Hepatocyte (in vitro differentiated cells): Measurements from ENCODE around the gene VWA1. TPM values are rescaled to one million over a fixed set of nuclear protein-coding genes. Genes with fewer than 3 reads are reported as not detected.

Source experiments
- DNase-seq: peaks from one replicate; pipeline ENCODE4 v3.0.0-alpha.2; 2016; ENCODE audit warnings: low spot score
- H2AFZ ChIP-seq: fragments of 200-600 bp; sonication (generic); 2 replicates; pipeline ENCODE4 v1.6.0; 2016; ENCODE audit warnings: antibody characterized with exemption, mild to moderate bottlenecking
- H3K27ac ChIP-seq: fragments of 200-600 bp; sonication (generic); 2 replicates; pipeline ENCODE4 v1.5.1; 2016; ENCODE audit warnings: mild to moderate bottlenecking
- H3K27me3 ChIP-seq: fragments of 200-600 bp; sonication (generic); 2 replicates; pipeline ENCODE4 v1.6.1; 2016
- H3K36me3 ChIP-seq: fragments of 200-600 bp; sonication (generic); replicated peaks from 2 replicates; pipeline ENCODE4 v1.5.1; 2016; ENCODE audit warnings: low read depth; ENCODE audit not compliant: insufficient read depth
- H3K4me1 ChIP-seq: fragments of 200-600 bp; sonication (generic); 2 replicates; pipeline ENCODE4 v1.5.1; 2016; ENCODE audit warnings: mild to moderate bottlenecking, moderate library complexity; ENCODE audit not compliant: insufficient read depth
- H3K4me2 ChIP-seq: fragments of 200-600 bp; sonication (generic); 2 replicates; pipeline ENCODE4 v1.6.0; 2016
- H3K4me3 ChIP-seq: fragments of 200-600 bp; sonication (generic); 2 replicates; pipeline ENCODE4 v1.5.1; 2016; ENCODE audit warnings: mild to moderate bottlenecking
- H3K79me2 ChIP-seq: fragments of 200-600 bp; sonication (generic); 2 replicates; pipeline ENCODE4 v1.6.0; 2017; ENCODE audit warnings: mild to moderate bottlenecking
- H3K9me2 ChIP-seq: fragments of 200-600 bp; sonication (generic); replicated peaks from 2 replicates; pipeline ENCODE4 v1.6.0; 2017; ENCODE audit warnings: mild to moderate bottlenecking; ENCODE audit not compliant: insufficient read depth
- H3K9me3 ChIP-seq: fragments of 200-600 bp; sonication (generic); 2 replicates; pipeline ENCODE4 v1.5.1; 2016; ENCODE audit warnings: low read depth, mild to moderate bottlenecking
- H4K20me1 ChIP-seq: fragments of 200-600 bp; sonication (generic); 2 replicates; pipeline ENCODE4 v1.6.0; 2016; ENCODE audit warnings: mild to moderate bottlenecking; ENCODE audit not compliant: insufficient read depth, poor library complexity, severe bottlenecking
- CTCF ChIP-seq: fragments of 200-600 bp; sonication (generic); IDR thresholded peaks from 2 replicates; pipeline ENCODE4 v1.5.1; 2016; ENCODE audit warnings: antibody characterized with exemption, mild to moderate bottlenecking; ENCODE audit not compliant: poor library complexity
- EZH2 ChIP-seq: fragments of 200-600 bp; sonication (generic); IDR thresholded peaks from 2 replicates; pipeline ENCODE4 v1.6.1; 2016; ENCODE audit warnings: antibody characterized with exemption, mild to moderate bottlenecking, borderline replicate concordance
- EZH2phosphoT487 ChIP-seq: fragments of 200-600 bp; sonication (generic); IDR thresholded peaks from one replicate; pipeline ENCODE4 v1.6.1; 2018; ENCODE audit warnings: antibody characterized with exemption, mild to moderate bottlenecking, low read depth, moderate library complexity; ENCODE audit not compliant: unreplicated experiment, severe bottlenecking
- WGBS: methylation state at CpG from one replicate; pipeline ENCODE4 v1.1.6; 2016; ENCODE audit warnings: low lambda C conversion rate; ENCODE audit errors: missing lambda C conversion rate; 5-methylcytosine and 5-hydroxymethylcytosine counted together
- polyA plus RNA-seq: library from polyadenylated mRNA; unstranded; fragments of >200 nt; fragmentation: Nextera tagmentation; extraction: Ambion mirVana; gene quantifications from 2 replicates; pipeline ENCODE4 v1.2.1, GENCODE V29; 2016
- total RNA-seq: library from RNA; depleted of rRNA; stranded (reverse); fragments of >200 nt; gene quantifications from 2 replicates; pipeline ENCODE4 v1.2.3, GENCODE V29; 2014

VWA1 gene
- total and polyA plus RNA-seq, 2 experiments from 2014 or later = 37.7 to 114 TPM

- Histone ChIP-seq H3K9me2 (no peaks in the 10 kb centered on the region), H2AFZ (no peak overlapping the region), H4K20me1 (no peaks in the 10 kb centered on the region), H3K79me2 (no peaks in the 10 kb centered on the region), H3K27ac (no peak overlapping the region), H3K4me2 (no peak overlapping the region), H3K36me3 (no peaks in the 10 kb centered on the region), H3K4me3 (no peak overlapping the region), H3K4me1 (no peaks in the 10 kb centered on the region), H3K9me3 (no peaks in the 10 kb centered on the region), H3K27me3 (no peaks in the 10 kb centered on the region)
- DNase-seq = no peak
- no peak for TF ChIP-seq CTCF
- no peak for TF ChIP-seq EZH2phosphoT487
- TF ChIP-seq EZH2 = no peak
- 94% methylated on average over 11 of the region's 27 CpGs for WGBS
Measured at GRCh38 chr1:1460540-1461130, 25.1 kb downstream of the VWA1 start.

GRCh38 chr1:1461721-1462317 is 26.3 kb downstream of the VWA1 start:
- no peak overlapping the region for H3K4me3 ChIP-seq
- no peak overlapping the region for H2AFZ ChIP-seq
- no peaks in the 10 kb centered on the region for H3K27me3 ChIP-seq
- no peak for DNase-seq
- no peaks in the 10 kb centered on the region for H3K79me2 ChIP-seq
- no peaks in the 10 kb centered on the region for H3K4me1 ChIP-seq
- 80% methylated on average over 17 of the region's 18 CpGs for WGBS
- no peak overlapping the region for H3K27ac ChIP-seq
- H4K20me1 ChIP-seq = no peaks in the 10 kb centered on the region
- H3K9me2 ChIP-seq = no peaks in the 10 kb centered on the region
- no peak overlapping the region for H3K4me2 ChIP-seq
- TF ChIP-seq CTCF (no peak), EZH2 (no peak), EZH2phosphoT487 (no peak)
- no peaks in the 10 kb centered on the region for H3K9me3 ChIP-seq
- H3K36me3 ChIP-seq = no peaks in the 10 kb centered on the region

GRCh38 chr1:1462318-1462966 is 27.0 kb downstream of the VWA1 start:
- Histone ChIP-seq H3K9me2 (no peaks in the 10 kb centered on the region), H3K27ac (no peak overlapping the region), H2AFZ (no peak overlapping the region), H3K27me3 (no peaks in the 10 kb centered on the region), H3K4me3 (no peak overlapping the region), H3K9me3 (no peaks in the 10 kb centered on the region), H3K4me1 (no peaks in the 10 kb centered on the region), H3K4me2 (no peak overlapping the region), H3K36me3 (no peaks in the 10 kb centered on the region), H3K79me2 (no peaks in the 10 kb centered on the region), H4K20me1 (no peaks in the 10 kb centered on the region)
- TF ChIP-seq EZH2 (no peak), CTCF (no peak)
- 81% methylated on average over 26 of the region's 26 CpGs for WGBS
- DNase-seq = no peak
